ENCODE measurements around the gene TCL1A. TPM values are rescaled to one million over a fixed set of nuclear protein-coding genes. Genes with fewer than 3 reads are reported as not detected.

TCL1A gene
- total RNA-seq, 4 donors from 2014 or later: 0.99 TPM; not detected in 3

- intact Hi-C loops (cut with DNase I): no loop called here
- H3K4me1 ChIP-seq: no peaks in the 10 kb centered on the region
- TF ChIP-seq, protein P1, sequence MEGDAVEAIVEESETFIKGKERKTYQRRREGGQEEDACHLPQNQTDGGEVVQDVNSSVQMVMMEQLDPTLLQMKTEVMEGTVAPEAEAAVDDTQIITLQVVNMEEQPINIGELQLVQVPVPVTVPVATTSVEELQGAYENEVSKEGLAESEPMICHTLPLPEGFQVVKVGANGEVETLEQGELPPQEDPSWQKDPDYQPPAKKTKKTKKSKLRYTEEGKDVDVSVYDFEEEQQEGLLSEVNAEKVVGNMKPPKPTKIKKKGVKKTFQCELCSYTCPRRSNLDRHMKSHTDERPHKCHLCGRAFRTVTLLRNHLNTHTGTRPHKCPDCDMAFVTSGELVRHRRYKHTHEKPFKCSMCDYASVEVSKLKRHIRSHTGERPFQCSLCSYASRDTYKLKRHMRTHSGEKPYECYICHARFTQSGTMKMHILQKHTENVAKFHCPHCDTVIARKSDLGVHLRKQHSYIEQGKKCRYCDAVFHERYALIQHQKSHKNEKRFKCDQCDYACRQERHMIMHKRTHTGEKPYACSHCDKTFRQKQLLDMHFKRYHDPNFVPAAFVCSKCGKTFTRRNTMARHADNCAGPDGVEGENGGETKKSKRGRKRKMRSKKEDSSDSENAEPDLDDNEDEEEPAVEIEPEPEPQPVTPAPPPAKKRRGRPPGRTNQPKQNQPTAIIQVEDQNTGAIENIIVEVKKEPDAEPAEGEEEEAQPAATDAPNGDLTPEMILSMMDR (IDR thresholded peaks at IDR 0.05): no peak
- TF ChIP-seq EP300 (IDR thresholded peaks at IDR 0.05) (no peak), POLR2AphosphoS5 (IDR thresholded peaks at IDR 0.05) (no peak), POLR2A (IDR thresholded peaks at IDR 0.05; ENCODE audit: low read depth) (no peak)
- H3K27me3 ChIP-seq: peaks cover 0 to 39% (median 4%) of the 10 kb centered on the region in 4 donors
- no peaks in the 10 kb centered on the region for H3K9me3 ChIP-seq
- H3K36me3 ChIP-seq: no peaks in the 10 kb centered on the region
- H3K27ac ChIP-seq (replicated peaks in 1 of 4): no peak overlapping the region
- H3K4me3 ChIP-seq: no peak overlapping the region
- no peak for DNase-seq (ENCODE audit: extremely low spot score)
- 80% methylated on average over 9 of the region's 17 CpGs for WGBS
Observed at GRCh38 chr14:95710106-95710505, 3.8 kb downstream of the TCL1A start.

DNA sequence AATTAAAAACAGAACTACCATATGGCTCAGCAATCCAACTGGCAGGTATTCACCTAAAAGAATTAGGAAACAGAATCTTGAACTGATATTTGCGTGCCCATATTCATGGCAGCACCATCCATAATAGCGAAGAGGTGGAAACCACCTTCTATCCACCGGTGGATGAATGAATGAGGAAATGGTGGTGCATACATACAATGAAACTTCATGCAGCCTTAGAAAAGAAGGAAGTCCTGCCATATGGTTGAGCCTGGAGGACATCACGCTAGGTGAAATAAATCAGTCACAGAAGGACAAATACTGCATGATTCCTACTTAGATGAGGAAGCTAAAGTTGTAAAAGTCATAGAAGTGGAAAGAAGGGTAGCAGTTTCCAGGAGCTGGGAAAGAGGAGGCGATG is 6.6 kb downstream of the TCL1A start:
- H3K27me3 ChIP-seq: peaks cover 0 to 37% (median 0%) of the 10 kb centered on the region in 4 donors
- H3K27ac ChIP-seq (replicated peaks in 1 of 4): no peak overlapping the region
- no peak overlapping the region for H3K4me3 ChIP-seq
- TF ChIP-seq POLR2A (IDR thresholded peaks at IDR 0.05; ENCODE audit: low read depth) (no peak), POLR2AphosphoS5 (IDR thresholded peaks at IDR 0.05) (no peak), EP300 (IDR thresholded peaks at IDR 0.05) (no peak)
- TF ChIP-seq, protein P1 (IDR thresholded peaks at IDR 0.05): no peak
- DNase-seq (ENCODE audit: extremely low spot score): no peak
- WGBS: 78% methylated on average over 5 of the region's 5 CpGs
- H3K4me1 ChIP-seq: no peaks in the 10 kb centered on the region
- H3K9me3 ChIP-seq: no peaks in the 10 kb centered on the region
- intact Hi-C loops (cut with DNase I): no loop called here
- H3K36me3 ChIP-seq: no peaks in the 10 kb centered on the region

GRCh38 chr14:95705518-95705917 is 8.4 kb downstream of the TCL1A start:
- TF ChIP-seq EP300 (IDR thresholded peaks at IDR 0.05) (no peak), POLR2A (IDR thresholded peaks at IDR 0.05; ENCODE audit: low read depth) (no peak), POLR2AphosphoS5 (IDR thresholded peaks at IDR 0.05) (no peak)
- TF ChIP-seq, protein P1 (IDR thresholded peaks at IDR 0.05): no peak
- peaks cover 0 to 48% (median 0%) of the 10 kb centered on the region in 4 donors for H3K27me3 ChIP-seq
- DNase-seq (ENCODE audit: extremely low spot score): no peak
- H3K36me3 ChIP-seq: no peaks in the 10 kb centered on the region
- intact Hi-C loops (cut with DNase I): no loop called here
- 86% methylated on average over 4 of the region's 4 CpGs for WGBS
- no peak overlapping the region for H3K27ac ChIP-seq (replicated peaks in 1 of 4)
- no peaks in the 10 kb centered on the region for H3K4me1 ChIP-seq
- H3K9me3 ChIP-seq: no peaks in the 10 kb centered on the region
- no peak overlapping the region for H3K4me3 ChIP-seq

GRCh38 chr14:95703805-95704204 is 10.1 kb downstream of the TCL1A start:
- WGBS: 64% methylated on average over 3 of the region's 3 CpGs
- Histone ChIP-seq H3K27me3 (peaks cover 0 to 41% (median 0%) of the 10 kb centered on the region in 4 donors), H3K27ac (replicated peaks in 1 of 4) (no peak overlapping the region), H3K4me1 (no peaks in the 10 kb centered on the region), H3K36me3 (no peaks in the 10 kb centered on the region), H3K9me3 (no peaks in the 10 kb centered on the region), H3K4me3 (no peak overlapping the region)
- DNase-seq (ENCODE audit: extremely low spot score): no peak
- TF ChIP-seq POLR2A (IDR thresholded peaks at IDR 0.05; ENCODE audit: low read depth) (no peak), EP300 (IDR thresholded peaks at IDR 0.05) (no peak), POLR2AphosphoS5 (IDR thresholded peaks at IDR 0.05) (no peak)
- TF ChIP-seq, protein P1 (IDR thresholded peaks at IDR 0.05): no peak
- intact Hi-C loops (cut with DNase I): no loop called here

DNA sequence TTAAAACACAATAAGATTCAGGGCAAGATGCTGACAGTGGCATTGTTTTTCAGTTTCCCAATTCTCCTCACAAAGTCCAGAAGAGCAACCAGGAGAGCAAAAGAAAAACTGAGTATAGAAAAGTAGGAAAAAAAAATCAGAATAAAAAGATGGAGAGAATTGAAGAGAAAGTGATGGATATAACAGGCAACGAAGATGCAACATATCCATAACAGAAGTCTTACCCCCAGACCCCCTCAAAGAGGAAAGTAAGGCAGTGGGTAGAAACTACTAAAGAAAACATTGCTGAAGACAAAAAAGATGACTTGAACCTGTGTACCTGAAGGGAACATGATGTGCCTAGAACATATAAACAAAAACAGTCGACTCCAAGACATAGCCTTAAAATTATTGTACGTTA is 10.6 kb downstream of the TCL1A start:
- no peak for DNase-seq (ENCODE audit: extremely low spot score)
- WGBS: 73% methylated on average over 3 of the region's 3 CpGs
- intact Hi-C loops (cut with DNase I): no loop called here
- H3K4me3 ChIP-seq: no peak overlapping the region
- H3K27me3 ChIP-seq: peaks cover 0 to 41% (median 0%) of the 10 kb centered on the region in 4 donors
- TF ChIP-seq EP300 (IDR thresholded peaks at IDR 0.05) (no peak), POLR2A (IDR thresholded peaks at IDR 0.05; ENCODE audit: low read depth) (no peak), POLR2AphosphoS5 (IDR thresholded peaks at IDR 0.05) (no peak)
- TF ChIP-seq, protein P1 (IDR thresholded peaks at IDR 0.05): no peak
- H3K36me3 ChIP-seq: no peaks in the 10 kb centered on the region
- no peaks in the 10 kb centered on the region for H3K4me1 ChIP-seq
- no peaks in the 10 kb centered on the region for H3K9me3 ChIP-seq
- no peak overlapping the region for H3K27ac ChIP-seq (replicated peaks in 1 of 4)

Measured in esophagus muscularis mucosa (tissue), 4 donors.